SK-N-SH treated with all-trans-retinoic acid at 6 μM for 48 hours (cell line): ENCODE data around the gene SCN3B.

ENCODE experiments used
- BACH2 ChIP-seq: fragments of 250-450 bp; sonication (Bioruptor Pico); IDR thresholded peaks from 2 replicates; pipeline ENCODE4 v1.9.0; 2021; ENCODE audit warnings: mild to moderate bottlenecking, borderline replicate concordance
- SNAI2 ChIP-seq: fragments of 250-450 bp; sonication (Bioruptor Pico); IDR thresholded peaks from 2 replicates; pipeline ENCODE4 v1.5.0; 2020; ENCODE audit warnings: mild to moderate bottlenecking, moderate library complexity
- TOX ChIP-seq: fragments of 250-450 bp; sonication (Bioruptor Pico); IDR thresholded peaks from 2 replicates; pipeline ENCODE4 v1.8.0; 2021; ENCODE audit warnings: mild to moderate bottlenecking, moderate library complexity, borderline replicate concordance
- ZFP30 ChIP-seq: fragments of 450-650 bp; formaldehyde crosslinking; IDR thresholded peaks from 2 replicates; pipeline ENCODE4 v1.5.0; 2022; ENCODE audit warnings: mild to moderate bottlenecking, moderate library complexity
- TF ChIP-seq, protein P1 (sequence below): fragments of 250-450 bp; sonication (Bioruptor Pico); IDR thresholded peaks from 2 replicates; pipeline ENCODE4 v1.8.0; 2021; ENCODE audit warnings: low read depth, mild to moderate bottlenecking, moderate library complexity, borderline replicate concordance
- TF ChIP-seq, protein P2 (sequence below): fragments of 250-450 bp; sonication (Bioruptor Pico); IDR thresholded peaks from 2 replicates; pipeline ENCODE4 v1.5.0; 2020; ENCODE audit warnings: mild to moderate bottlenecking, moderate library complexity
- TF ChIP-seq, protein P3 (sequence below): fragments of 250-450 bp; sonication (Bioruptor Pico); IDR thresholded peaks from 2 replicates; pipeline ENCODE4 v1.8.0; 2020; ENCODE audit warnings: mild to moderate bottlenecking, moderate library complexity, borderline replicate concordance

DNA sequence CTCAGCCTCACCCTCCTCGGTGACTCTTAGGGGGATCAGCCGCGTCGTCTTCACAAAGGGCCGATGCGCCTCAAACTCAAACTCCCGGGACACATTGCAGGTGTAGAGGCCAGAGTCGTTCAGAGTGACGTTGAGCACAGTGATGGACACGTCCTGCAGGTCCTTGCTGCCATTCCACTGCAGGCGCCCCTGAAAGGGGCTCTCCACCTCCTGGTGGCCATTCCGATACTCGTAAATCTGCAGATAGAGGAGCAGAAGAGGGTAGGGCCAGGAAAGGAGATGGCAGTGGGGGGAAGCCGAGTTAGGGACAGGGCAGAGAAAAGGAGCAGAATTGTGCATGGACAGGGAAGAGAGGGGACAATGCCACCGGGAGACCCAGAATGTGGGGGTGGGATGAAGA lies 12.0 kb downstream of the SCN3B start:
- TF ChIP-seq ZFP30 (no peak), BACH2 (CRISPR knock-in tag) (no peak), TOX (no peak), SNAI2 (no peak)
- TF ChIP-seq, protein P1, sequence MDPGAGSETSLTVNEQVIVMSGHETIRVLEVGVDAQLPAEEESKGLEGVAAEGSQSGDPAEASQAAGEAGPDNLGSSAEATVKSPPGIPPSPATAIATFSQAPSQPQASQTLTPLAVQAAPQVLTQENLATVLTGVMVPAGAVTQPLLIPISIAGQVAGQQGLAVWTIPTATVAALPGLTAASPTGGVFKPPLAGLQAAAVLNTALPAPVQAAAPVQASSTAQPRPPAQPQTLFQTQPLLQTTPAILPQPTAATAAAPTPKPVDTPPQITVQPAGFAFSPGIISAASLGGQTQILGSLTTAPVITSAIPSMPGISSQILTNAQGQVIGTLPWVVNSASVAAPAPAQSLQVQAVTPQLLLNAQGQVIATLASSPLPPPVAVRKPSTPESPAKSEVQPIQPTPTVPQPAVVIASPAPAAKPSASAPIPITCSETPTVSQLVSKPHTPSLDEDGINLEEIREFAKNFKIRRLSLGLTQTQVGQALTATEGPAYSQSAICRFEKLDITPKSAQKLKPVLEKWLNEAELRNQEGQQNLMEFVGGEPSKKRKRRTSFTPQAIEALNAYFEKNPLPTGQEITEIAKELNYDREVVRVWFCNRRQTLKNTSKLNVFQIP (CRISPR knock-in tag) = no peak
- TF ChIP-seq, protein P2, sequence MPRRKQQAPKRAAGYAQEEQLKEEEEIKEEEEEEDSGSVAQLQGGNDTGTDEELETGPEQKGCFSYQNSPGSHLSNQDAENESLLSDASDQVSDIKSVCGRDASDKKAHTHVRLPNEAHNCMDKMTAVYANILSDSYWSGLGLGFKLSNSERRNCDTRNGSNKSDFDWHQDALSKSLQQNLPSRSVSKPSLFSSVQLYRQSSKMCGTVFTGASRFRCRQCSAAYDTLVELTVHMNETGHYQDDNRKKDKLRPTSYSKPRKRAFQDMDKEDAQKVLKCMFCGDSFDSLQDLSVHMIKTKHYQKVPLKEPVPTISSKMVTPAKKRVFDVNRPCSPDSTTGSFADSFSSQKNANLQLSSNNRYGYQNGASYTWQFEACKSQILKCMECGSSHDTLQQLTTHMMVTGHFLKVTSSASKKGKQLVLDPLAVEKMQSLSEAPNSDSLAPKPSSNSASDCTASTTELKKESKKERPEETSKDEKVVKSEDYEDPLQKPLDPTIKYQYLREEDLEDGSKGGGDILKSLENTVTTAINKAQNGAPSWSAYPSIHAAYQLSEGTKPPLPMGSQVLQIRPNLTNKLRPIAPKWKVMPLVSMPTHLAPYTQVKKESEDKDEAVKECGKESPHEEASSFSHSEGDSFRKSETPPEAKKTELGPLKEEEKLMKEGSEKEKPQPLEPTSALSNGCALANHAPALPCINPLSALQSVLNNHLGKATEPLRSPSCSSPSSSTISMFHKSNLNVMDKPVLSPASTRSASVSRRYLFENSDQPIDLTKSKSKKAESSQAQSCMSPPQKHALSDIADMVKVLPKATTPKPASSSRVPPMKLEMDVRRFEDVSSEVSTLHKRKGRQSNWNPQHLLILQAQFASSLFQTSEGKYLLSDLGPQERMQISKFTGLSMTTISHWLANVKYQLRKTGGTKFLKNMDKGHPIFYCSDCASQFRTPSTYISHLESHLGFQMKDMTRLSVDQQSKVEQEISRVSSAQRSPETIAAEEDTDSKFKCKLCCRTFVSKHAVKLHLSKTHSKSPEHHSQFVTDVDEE (CRISPR knock-in tag) = no peak
- TF ChIP-seq, protein P3, sequence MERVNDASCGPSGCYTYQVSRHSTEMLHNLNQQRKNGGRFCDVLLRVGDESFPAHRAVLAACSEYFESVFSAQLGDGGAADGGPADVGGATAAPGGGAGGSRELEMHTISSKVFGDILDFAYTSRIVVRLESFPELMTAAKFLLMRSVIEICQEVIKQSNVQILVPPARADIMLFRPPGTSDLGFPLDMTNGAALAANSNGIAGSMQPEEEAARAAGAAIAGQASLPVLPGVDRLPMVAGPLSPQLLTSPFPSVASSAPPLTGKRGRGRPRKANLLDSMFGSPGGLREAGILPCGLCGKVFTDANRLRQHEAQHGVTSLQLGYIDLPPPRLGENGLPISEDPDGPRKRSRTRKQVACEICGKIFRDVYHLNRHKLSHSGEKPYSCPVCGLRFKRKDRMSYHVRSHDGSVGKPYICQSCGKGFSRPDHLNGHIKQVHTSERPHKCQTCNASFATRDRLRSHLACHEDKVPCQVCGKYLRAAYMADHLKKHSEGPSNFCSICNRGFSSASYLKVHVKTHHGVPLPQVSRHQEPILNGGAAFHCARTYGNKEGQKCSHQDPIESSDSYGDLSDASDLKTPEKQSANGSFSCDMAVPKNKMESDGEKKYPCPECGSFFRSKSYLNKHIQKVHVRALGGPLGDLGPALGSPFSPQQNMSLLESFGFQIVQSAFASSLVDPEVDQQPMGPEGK (CRISPR knock-in tag) = no peak
